HG03575 (cell line): Measurements from ENCODE around the gene TRPM5.

Experiments
- ATAC-seq: cut with Tn5 transposase; IDR thresholded peaks from one replicate; pipeline ENCODE4 v1.9.1; 2021; ENCODE audit not compliant: unreplicated experiment, insufficient number of reproducible peaks, low FRiP score; ENCODE audit errors: extremely low read depth

The TRPM5 gene

GRCh38 chr11:2444821-2445745, 769 bp upstream of the TRPM5 start, which contains the start of gene KCNQ1:
KCNQ1 (plus strand) TSS chr11:2445008; CDS start chr11:2445099, 91 bp downstream.
- ATAC-seq, result no peak

GRCh38 chr11:2443406-2443805, 908 bp downstream of the TRPM5 start:
- ATAC-seq, result no peak

GRCh38 chr11:2442589-2442988, 1.7 kb downstream of the TRPM5 start:
- no peak for ATAC-seq

- ATAC-seq, result no peak
These were observed 3.1 kb downstream of the TRPM5 start for GRCh38 chr11:2441171-2441570.

GRCh38 chr11:2440646-2441045, 3.7 kb downstream of the TRPM5 start:
- ATAC-seq, result no peak

GRCh38 chr11:2439820-2440219, 4.5 kb downstream of the TRPM5 start:
- no peak for ATAC-seq

GRCh38 chr11:2437516-2437915, 6.8 kb downstream of the TRPM5 start:
- ATAC-seq, result no peak

- no peak for ATAC-seq
These were observed 7.7 kb downstream of the TRPM5 start for GRCh38 chr11:2436521-2437031.

- ATAC-seq, result no peak
These were observed 8.2 kb downstream of the TRPM5 start for GRCh38 chr11:2436013-2436520.

GRCh38 chr11:2435288-2436012, 8.9 kb downstream of the TRPM5 start:
- ATAC-seq, result no peak

GRCh38 chr11:2434506-2435255, 9.6 kb downstream of the TRPM5 start:
- no peak for ATAC-seq

GRCh38 chr11:2434008-2434407, 10.3 kb downstream of the TRPM5 start:
- no peak for ATAC-seq

- no peak for ATAC-seq
These were observed 11.0 kb downstream of the TRPM5 start for GRCh38 chr11:2433106-2433925.

GRCh38 chr11:2432628-2433071, 11.7 kb downstream of the TRPM5 start:
- ATAC-seq, result no peak

GRCh38 chr11:2432171-2432621, 12.1 kb downstream of the TRPM5 start:
- ATAC-seq, result no peak

GRCh38 chr11:2431395-2431794, 12.9 kb downstream of the TRPM5 start:
- no peak for ATAC-seq

- ATAC-seq, result no peak
These were observed 16.0 kb downstream of the TRPM5 start for GRCh38 chr11:2428322-2428795.

GRCh38 chr11:2427721-2428321, 16.5 kb downstream of the TRPM5 start:
- ATAC-seq, result no peak
